ENCODE results near the gene DYRK2. TPM values are rescaled to one million over a fixed set of nuclear protein-coding genes. Genes with fewer than 3 reads are reported as not detected.

DYRK2 gene
- total and polyA plus RNA-seq, 10 of the 15 experiments (the other 5 are each of a cell fraction or from before 2014, with no cell fraction given), result 3.1 to 35.9 (median 12.2) TPM

DNA sequence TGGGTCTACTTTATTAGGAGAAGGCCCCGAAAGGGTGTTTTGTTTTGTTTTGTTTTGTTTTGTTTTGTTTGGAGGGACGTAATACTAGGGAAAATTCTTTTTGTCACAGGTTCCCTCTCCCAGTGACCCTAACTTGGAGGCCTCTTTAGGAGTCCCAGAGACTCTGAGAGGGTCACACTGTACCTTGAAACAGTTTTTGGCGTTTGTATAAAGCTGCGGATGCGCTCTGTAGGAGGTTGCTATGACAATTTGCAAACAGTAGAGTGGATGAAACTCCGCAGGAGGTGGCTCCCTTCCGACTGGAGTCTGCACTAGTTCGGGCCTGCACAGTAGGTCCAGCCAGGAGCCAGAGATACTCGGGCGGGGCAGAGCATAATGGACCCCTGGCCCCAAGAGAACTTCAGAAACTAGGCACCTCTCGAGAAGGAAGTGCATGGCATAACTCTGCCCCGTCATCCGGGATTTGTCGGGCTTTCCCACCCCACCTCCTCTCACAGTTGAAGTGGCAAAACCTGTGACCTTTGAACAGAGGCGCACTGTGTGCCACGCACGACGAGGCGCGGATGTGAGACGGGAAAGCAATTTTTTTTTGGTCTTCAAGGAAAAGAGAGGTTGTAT lies 1.3 kb upstream of the DYRK2 start (continued):
- TF ChIP-seq ZBTB40 (IDR thresholded peaks at IDR 0.05; ENCODE audit: borderline replicate concordance) (no peak), ZZZ3 (IDR thresholded peaks at IDR 0.05; ENCODE audit: control insufficient read depth, insufficient read length, low read depth) (no peak), STAT3 (IDR thresholded peaks at IDR 0.05; ENCODE audit: low read depth, low read length) (no peak)

- peak overlapping the region; percentile 62; the same call in 1 of the 2 replicates for H3K9ac ChIP-seq (ENCODE audit: control insufficient read depth, insufficient read depth, low read length)
- H3K4me2 ChIP-seq (ENCODE audit: control insufficient read depth, insufficient read depth), result peak overlapping the region; percentile 90
- ChIA-PET RAD21 (ENCODE audit: unreplicated experiment) (interaction anchor here (0.6 kb wide), 1 partner anchor 225 kb away, joined by 4 read pairs; no protein-coding TSS in a partner anchor), CTCF (interaction anchor here (0.8 to 1.2 kb wide), 2 partner anchors 293 to 295 kb away, joined by 4 read pairs; no protein-coding TSS in a partner anchor), POLR2A (interaction anchor here (0.6 to 0.7 kb wide), 2 partner anchors 16 to 68 kb away, joined by 3 to 4 read pairs; no protein-coding TSS in a partner anchor), SMC1A (ENCODE audit: uncharacterized antibody, unreplicated experiment) (no interaction called here)
- peak overlapping the region; percentile 89 for H2AFZ ChIP-seq (ENCODE audit: control insufficient read depth, low read depth, low read length)
- no peaks in the 10 kb centered on the region for H3K36me3 ChIP-seq (ENCODE audit: control insufficient read depth in 2 of 2, insufficient read depth in 2 of 2, low read length in 1 of 2)
- WGBS (ENCODE audit: insufficient coverage, insufficient replicate concordance, low lambda C conversion rate, missing lambda C conversion rate), result 11% methylated on average over 27 of the region's 41 CpGs
- H4K20me1 ChIP-seq (ENCODE audit: control insufficient read depth, insufficient read depth), result no peaks in the 10 kb centered on the region
- DNase-seq (ENCODE audit: low read depth, low spot score), result no peak
- no TSS peak for BruUV-seq (replicated peaks)
- intact Hi-C loops (cut with micrococcal nuclease; ENCODE audit: unreplicated experiment) (loop anchor here (5.0 kb wide), 1 partner anchor 196 kb away; no protein-coding TSS in a partner anchor), in situ Hi-C loops (cut with MboI) (no loop called here)
- H3K79me2 ChIP-seq (ENCODE audit: control insufficient read depth, insufficient read depth, low read length), result peaks cover 43% of the 10 kb centered on the region
- peak; percentile 61 for FAIRE-seq
- no peaks in the 10 kb centered on the region for H3K27me3 ChIP-seq (replicated peaks in 1 of 2; ENCODE audit: control insufficient read depth in 2 of 2, insufficient read depth in 2 of 2, low read length in 1 of 2)
- no peaks in the 10 kb centered on the region for H3K9me3 ChIP-seq (replicated peaks; ENCODE audit: control insufficient read depth, insufficient read depth, low read length)
- H3K4me1 ChIP-seq (ENCODE audit: control insufficient read depth, insufficient read depth, low read length), result peaks cover 6% of the 10 kb centered on the region
- peak; percentile 23 for ATAC-seq
- peak overlapping the region; percentile 100 for H3K4me3 ChIP-seq
- H3K27ac ChIP-seq (ENCODE audit: control insufficient read depth, insufficient read depth), result 0 out of 2 replicates have a peak overlapping the region, but pooled peaks have one; percentile 39
- TF ChIP-seq RUNX3 (IDR thresholded peaks at IDR 0.05; ENCODE audit: low read length) (peak; percentile 40; the same call in 1 of the 2 replicates), KDM1A (IDR thresholded peaks at IDR 0.05; ENCODE audit: borderline replicate concordance) (no peak), CREB1 (IDR thresholded peaks at IDR 0.05; ENCODE audit: low read depth) (no peak)
- TF ChIP-seq, protein P1, sequence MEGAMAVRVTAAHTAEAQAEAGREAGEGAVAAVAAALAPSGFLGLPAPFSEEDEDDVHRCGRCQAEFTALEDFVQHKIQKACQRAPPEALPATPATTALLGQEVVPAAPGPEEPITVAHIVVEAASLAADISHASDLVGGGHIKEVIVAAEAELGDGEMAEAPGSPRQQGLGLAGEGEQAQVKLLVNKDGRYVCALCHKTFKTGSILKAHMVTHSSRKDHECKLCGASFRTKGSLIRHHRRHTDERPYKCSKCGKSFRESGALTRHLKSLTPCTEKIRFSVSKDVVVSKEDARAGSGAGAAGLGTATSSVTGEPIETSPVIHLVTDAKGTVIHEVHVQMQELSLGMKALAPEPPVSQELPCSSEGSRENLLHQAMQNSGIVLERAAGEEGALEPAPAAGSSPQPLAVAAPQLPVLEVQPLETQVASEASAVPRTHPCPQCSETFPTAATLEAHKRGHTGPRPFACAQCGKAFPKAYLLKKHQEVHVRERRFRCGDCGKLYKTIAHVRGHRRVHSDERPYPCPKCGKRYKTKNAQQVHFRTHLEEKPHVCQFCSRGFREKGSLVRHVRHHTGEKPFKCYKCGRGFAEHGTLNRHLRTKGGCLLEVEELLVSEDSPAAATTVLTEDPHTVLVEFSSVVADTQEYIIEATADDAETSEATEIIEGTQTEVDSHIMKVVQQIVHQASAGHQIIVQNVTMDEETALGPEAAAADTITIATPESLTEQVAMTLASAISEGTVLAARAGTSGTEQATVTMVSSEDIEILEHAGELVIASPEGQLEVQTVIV (IDR thresholded peaks at IDR 0.05; ENCODE audit: borderline replicate concordance, partially characterized antibody), result no peak
- TF ChIP-seq, protein P2, sequence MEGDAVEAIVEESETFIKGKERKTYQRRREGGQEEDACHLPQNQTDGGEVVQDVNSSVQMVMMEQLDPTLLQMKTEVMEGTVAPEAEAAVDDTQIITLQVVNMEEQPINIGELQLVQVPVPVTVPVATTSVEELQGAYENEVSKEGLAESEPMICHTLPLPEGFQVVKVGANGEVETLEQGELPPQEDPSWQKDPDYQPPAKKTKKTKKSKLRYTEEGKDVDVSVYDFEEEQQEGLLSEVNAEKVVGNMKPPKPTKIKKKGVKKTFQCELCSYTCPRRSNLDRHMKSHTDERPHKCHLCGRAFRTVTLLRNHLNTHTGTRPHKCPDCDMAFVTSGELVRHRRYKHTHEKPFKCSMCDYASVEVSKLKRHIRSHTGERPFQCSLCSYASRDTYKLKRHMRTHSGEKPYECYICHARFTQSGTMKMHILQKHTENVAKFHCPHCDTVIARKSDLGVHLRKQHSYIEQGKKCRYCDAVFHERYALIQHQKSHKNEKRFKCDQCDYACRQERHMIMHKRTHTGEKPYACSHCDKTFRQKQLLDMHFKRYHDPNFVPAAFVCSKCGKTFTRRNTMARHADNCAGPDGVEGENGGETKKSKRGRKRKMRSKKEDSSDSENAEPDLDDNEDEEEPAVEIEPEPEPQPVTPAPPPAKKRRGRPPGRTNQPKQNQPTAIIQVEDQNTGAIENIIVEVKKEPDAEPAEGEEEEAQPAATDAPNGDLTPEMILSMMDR (IDR thresholded peaks at IDR 0.05 in 2 of 3, conservative IDR thresholded peaks at IDR 0.05 in 1 of 3; ENCODE audit: control insufficient read depth in 2 of 3, extremely low read depth in 1 of 3, insufficient read depth in 1 of 3, low read depth in 3 of 3, low read length in 3 of 3), result 0 out of 6 replicates have a peak, but pooled peaks of 2 of the 3 experiments have one; percentile 4 to 15
- TF ChIP-seq, protein P3, sequence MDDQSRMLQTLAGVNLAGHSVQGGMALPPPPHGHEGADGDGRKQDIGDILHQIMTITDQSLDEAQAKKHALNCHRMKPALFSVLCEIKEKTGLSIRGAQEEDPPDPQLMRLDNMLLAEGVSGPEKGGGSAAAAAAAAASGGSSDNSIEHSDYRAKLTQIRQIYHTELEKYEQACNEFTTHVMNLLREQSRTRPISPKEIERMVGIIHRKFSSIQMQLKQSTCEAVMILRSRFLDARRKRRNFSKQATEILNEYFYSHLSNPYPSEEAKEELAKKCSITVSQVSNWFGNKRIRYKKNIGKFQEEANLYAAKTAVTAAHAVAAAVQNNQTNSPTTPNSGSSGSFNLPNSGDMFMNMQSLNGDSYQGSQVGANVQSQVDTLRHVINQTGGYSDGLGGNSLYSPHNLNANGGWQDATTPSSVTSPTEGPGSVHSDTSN (IDR thresholded peaks at IDR 0.05; ENCODE audit: insufficient replicate concordance, low read depth, low read length), result no peak
These were observed 585 bp upstream of the DYRK2 start for GRCh38 chr12:67647799-67648520.
